ENCODE data around the gene DDX10.

The DDX10 gene

DNA sequence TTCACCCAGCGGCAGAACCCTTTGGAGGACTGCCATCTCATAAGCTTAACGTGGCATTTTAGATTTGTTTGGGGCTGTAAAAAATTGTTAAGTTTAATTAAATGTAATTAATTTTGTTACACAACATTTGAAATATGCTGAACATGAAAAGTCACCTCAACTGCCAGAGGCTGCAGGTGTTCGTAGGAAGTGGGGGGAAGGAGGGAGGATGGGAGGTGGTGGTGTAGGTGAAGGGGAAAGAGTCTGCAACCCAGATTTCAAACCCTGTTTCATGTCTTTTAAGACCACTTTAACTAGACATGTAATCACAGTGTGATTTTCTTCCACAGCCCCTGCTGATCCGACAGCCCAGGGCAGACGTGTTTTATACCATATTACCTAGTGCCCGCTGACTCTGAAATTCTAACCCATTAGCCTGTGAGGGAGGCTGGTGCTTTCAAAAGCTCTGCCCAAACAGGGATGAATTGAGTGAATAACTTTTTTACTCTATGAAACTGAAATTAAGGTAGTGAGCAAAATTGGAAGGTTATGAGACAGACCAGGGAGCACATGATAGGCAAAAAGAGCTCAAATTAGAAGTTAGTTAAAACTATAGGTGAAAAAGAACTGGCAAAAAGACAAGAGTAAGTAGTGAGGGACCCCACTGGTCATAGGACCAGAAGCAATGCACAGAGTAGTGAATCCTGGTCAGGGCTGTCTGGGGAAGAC lies 279.8 kb downstream of the DDX10 start:
- DNase-seq (ENCODE audit: low read depth): no peak

DNA sequence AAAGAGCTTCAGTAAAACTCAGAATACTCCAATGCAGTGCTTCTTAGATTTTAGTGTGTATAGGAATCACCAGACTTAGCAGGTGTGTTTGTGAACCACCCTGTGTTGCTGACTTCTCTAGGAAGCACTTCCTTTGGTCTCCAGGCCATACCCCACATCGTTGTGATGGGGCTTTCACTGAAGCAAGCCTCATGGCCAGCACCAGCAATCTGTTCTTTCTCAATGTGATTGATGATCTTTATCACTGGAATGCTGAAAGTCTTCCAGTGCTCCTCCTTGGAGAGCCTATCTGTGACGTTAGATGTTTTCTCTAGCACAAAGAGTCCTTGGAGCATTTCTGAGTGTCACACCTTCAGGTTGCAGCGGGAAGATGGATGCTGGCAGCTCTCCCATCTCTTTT lies 280.5 kb downstream of the DDX10 start:
- DNase-seq (ENCODE audit: low read depth): no peak

DNA sequence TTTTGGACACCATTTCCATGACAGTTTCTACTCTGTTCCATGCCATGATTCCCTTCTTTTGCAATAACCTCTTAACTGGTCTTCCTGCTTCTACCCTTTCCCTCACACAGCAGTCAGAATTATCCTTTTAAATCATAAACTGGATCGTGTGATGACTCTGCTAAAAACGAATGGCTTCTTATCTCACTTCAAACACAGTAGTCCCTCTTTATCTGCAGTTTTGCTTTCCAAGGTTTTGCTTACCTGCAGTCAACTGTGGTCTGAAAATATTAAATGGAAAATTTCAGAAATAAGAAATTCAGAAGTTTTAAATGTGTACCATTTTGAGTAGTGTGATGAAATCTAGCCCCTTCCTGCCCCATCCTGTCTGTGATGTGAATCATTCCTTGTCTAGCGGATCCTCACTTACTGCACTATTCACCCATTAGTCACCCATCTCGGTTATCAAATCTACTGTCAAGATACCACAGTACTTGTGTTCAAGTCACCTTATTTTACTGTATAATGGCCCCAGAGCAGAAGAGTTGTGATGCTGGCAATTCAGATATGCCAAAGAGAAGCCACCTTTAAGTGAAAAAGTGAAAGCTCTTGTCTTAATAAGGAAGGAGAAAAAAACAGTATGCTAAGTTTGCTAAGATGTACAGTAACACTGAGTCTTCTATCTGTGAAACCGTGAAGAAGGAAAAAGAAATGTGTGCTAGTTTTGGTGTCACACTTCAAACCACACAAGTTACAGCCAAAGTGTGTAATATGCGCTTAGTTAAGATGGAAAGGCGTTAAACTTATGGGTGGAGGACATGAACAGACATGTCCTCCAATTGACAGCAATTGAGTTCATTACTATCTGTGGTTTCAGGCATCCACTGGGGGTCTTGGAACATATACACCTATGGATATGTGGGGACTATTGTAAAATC lies 283.0 kb downstream of the DDX10 start:
- DNase-seq (ENCODE audit: low read depth): no peak

DNA sequence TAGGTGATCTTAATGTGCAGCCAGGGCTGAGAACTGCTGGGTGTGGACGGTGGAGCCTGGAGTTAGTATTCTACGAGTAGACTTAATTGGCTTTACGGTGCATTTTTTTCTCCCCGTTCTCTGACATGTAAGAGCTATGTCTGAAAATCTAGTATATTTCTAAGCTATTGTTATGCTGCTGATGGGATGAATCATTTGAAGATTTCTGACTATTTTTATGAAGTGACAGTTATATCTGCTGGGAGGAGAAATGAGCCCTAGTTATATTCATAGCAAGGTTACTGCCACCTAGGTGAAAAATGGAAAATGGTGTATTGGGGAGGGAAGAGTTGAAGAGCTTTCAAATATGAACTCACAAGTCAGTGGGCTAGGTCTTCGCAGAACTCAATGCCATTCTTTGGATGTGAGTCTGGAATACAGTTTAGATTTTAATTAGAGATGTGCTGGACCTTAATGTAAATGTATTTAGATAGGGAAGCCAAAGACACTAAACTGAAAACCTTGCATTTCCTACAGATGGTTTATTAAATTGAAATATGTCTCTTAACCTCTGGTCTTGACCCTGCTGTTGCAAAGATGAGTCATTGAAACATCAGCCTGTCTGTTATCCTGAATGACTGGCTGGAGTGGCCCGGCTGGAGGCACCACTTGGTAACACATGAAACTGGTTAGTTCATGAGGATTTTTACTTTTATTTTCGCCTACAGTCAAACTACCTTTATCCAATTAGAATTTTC lies 293.7 kb downstream of the DDX10 start:
- no peak for DNase-seq (ENCODE audit: low read depth)

DNA sequence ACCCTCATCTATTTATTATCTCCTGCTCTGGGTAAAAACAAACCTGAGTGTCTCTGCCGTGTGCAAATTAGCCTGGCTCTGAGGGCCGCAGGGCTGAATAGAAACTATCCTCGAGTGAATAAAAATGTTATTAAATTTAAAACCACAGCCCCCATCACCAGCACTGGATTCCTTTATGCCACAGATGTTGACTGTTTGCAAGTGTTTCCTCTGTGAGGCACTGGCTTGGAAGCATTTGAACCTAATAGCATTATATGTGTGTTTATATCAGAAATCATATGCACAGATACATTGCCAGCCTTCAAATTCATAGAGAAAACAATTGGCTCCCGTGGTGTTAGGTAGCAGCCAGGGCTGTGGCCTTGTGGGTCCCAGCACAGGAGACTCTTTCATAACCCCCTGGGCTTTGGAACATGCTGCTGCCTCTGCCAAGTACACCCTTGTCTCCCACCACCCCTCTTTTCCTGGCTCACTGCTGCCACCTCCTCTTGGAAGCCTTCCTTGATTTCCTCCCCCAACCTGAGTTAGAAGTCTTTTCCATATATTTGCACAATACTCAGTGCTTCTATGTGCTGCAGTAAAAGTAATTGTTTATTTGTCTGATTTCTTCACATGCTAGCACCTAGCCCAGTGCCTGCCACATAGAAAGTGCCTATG lies 294.4 kb downstream of the DDX10 start:
- DNase-seq (ENCODE audit: low read depth): no peak

DNA sequence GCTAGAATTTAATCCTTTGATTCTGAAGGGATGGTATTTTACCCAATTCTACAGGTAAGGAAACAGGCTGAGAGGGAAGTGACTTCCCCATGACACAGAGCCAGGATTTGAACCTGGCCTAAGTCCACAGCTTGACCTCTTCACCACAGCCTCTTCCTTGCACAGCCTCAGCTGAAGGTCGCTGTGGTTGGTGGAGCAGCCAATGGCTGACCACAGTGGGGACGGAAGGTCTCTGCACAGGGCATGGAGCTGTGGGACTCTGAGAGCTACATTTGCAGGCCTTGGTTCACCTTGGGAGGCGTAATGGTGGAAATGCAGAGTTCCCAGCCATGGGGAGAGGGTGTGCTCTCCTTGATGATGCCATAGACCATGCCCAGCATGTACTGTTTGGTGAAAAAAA lies 295.0 kb downstream of the DDX10 start:
- no peak for DNase-seq (ENCODE audit: low read depth)

DNA sequence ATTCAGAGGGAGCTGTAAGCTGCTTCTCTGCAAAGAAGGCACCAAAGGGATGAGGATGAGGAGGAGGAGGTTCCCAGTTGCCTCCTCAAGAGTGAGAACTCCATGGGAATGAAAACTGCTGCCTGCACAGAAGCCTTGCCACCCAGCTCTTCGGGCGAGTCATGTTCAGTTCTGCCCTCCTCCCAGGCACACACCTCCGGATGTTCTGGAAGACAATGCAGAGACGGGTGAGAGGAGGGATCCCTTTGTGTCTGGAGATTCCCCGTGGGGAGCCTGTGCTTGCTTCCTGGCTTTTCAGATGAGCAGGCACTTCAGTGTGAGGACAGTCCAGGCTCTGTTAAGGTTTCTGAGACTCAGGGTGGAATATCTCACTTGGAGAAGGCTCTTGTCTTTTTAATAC lies 295.6 kb downstream of the DDX10 start:
- DNase-seq (ENCODE audit: low read depth): no peak

DNA sequence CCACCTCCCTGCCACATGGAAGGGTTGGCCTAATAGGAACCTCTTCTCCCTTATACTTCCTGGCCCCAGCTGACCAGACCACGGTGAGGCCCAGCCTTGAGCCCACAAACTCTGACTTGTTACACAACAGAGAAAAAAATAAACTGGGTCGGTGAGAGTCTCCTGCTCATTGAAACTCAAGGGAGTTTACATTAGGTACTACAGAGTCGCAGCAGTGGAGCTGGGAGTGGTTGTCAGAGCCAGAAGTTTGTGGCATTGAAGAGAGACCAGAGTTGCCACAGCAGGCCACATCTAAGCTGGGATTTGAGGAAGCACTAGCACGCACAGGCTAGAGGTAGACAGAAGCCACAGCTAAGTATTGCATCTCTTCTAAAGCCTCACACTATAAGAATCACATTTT lies 296.2 kb downstream of the DDX10 start:
- DNase-seq (ENCODE audit: low read depth): no peak

DNA sequence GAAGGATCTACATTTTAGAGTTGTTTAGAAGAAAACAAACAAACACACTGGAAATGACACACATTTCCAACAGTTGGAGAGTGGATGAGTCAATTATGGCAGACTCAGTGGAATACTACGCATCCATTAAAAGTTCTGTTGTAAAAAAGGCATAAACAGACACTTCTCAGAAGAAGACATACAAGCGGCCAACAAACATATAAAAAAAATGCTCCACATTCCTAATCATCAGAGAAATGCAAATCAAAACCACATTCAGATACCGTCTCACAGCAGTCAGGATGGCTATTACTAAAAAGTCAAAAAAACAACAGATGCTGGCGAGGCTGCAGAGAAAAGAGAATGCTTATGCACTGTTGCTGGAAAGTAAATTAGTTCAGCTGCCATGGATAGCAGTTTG lies 298.2 kb downstream of the DDX10 start:
- DNase-seq (ENCODE audit: low read depth): no peak

DNA sequence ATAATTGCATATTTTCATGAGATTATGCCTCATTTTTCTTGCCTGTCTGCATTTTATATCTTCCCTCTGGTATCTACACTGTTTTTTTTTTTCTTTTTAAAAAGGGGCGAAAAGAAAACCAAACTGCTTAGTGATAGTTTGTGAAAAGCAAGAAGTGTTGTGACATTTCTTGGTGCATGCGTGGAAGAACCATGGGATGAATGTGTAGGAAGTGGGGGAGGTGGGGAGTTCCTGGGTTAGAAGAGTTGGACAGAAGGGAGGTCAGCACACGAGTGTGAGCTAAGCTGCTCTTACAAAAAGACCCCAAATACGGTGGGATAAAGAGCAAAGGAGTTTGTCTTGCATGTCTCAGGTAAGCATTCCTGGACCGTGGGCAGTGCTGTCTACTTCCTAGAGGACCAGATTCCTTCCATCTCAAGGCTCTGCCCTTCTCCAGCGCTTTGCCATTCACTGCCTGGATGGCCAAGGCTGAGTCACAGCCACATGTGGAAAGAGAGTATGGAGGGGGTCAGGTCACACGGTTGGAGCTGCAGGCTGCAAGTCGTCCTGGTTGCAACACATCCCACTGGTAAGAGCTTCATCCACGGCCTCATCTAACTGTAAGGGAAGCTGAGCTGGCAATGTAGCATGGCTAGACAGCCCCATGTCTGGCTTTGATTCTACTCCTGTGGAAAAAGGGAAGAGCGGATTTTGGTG lies 300.6 kb downstream of the DDX10 start:
- no peak for DNase-seq (ENCODE audit: low read depth)

DNA sequence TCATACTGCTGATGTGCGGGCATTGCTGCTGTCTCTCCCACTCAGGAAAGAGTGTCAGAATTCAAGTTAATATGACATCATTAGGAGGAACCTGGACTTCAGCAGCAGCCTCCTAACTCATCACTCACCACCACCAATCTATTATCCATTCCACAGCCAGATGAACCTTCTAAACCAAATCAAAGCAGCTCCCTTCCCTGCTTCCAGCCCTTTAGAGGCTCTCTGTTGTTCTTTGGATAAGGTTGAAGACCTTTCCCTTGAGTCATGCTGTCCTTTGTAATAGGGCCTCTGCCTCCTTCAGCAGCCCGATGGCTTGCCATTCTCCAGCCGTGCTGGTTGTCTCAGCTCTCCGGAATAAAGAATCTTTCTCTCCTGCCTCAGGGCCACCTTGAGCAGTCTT lies 301.3 kb downstream of the DDX10 start:
- DNase-seq (ENCODE audit: low read depth): no peak

DNA sequence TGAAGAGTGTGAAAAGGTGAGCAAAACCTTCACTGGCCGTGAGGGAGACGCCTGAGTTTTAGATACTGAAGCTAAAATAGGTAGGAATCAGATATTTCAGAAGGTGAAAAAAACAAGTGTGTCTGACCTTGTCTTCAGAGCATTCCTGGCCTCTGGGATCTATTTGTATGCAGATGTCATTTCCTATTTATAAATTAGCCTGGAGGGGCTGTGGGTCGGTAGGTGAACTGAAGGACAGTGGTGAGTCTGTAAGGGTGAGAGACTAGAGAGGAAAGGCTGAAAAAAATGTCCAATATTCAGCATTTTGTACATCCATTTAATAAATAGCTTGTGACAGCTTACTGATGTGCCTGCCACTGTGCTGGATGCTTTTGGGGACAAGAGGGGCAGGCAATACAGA lies 302.1 kb downstream of the DDX10 start:
- DNase-seq (ENCODE audit: low read depth): no peak

DNA sequence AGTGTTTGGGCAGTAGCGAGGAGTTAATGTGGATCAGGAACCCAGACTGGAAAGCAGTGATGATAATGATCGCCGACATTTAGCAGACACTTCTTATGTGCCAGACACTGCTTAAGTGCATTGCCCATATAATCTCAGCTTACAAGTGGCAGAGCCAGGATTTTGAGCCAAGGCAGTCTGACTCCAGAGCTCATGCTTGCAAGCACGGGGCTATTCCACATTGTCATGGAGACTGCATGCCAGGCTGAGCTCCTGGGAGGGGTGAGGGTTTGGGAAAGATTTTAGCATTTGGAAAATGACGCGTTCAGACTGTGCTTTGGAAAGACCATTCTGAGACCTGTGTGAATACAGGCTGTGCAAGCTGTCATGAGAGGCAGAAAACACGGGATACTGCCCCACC lies 302.7 kb downstream of the DDX10 start:
- no peak for DNase-seq (ENCODE audit: low read depth)

DNA sequence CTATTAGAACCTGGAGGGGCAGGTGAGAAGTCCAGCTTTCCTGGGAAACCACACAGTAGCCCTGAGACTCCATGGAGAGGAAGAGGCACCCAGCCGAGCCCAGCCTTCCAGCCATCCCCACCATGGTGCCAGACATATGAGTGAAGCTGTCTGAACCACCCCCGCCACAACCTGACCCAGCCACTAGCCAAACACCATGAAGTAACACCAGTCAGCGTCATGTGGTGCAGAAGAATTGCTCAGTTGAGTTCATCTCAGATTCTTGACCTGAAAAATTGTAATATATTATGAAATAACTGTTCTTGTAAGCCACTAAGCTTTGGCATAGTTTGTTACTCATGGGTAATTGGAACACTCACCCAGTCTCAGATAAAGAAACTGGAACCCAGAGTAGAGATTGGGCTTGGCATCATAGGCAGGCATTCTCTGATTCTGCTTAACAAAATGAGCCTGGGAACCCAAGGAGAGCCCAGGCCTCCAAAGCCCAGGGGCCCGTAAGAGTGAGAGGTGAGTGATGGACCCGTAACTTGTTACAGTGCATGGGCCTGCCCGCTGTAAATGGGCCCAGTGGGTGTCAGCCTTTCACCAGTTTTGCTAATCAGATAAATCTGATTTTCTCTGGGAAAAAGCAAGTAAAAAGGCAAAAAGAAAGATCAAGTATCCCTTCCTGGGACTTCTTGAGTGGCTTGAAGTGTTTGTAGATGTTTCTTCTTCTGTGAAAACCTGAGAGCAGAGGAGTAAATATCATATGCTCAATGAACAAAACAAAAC lies 305.5 kb downstream of the DDX10 start:
- DNase-seq (ENCODE audit: low read depth): no peak

DNA sequence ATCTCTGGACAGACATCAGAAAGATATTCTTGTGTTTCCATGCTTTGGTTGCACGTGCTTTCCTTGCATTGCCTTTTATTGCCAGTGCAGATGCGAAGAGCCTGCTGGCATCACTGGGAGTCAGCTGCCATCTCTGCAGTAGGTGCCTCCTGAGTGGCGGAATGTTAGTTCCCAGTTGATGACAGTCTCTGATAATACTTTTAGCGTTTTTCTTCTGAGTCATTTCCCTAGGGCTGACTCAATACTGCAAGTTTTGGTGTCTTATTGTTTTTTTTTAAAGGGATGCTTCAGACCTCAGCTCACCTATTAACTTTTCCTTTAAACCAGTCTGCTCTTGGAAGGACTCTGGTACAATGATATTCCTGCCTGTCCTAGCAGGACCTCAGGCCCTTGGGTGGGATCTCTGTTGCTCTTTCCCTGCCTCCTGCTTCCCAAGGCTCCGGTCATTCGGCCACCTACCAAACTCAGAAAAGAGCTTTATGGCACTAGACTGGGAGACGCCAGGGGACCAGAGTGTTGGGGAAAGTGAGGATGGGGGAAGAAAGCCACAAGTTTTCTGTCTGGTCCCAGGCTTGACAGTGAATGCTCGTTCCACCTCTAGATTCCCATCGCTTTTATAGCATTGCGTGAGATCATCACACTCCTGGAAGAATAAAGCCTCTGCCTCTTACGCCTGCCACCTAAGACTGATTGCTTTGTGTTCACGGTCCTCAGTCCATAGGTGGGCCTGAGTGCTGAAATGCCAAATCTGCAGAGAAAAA lies 308.7 kb downstream of the DDX10 start:
- DNase-seq (ENCODE audit: low read depth): no peak

DNA sequence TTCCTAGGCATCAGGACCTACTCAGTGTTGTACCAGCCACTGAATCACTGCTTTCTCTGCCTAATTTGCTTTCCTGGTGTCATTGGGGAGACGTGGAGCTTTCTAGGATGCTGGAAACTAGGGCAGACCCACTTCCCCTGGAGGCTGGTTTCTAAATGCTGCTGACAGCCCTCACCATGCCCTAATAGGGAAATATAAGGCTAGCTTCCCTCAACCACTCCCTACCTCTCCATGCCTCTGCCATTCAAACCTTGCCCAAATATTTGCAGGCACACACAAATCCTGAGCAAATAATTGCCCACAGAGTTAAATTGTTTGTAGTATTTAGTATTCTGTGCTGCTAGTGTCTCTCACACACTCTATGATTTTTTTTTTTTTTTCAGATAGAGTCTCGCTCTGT lies 310.2 kb downstream of the DDX10 start:
- DNase-seq (ENCODE audit: low read depth): no peak

DNA sequence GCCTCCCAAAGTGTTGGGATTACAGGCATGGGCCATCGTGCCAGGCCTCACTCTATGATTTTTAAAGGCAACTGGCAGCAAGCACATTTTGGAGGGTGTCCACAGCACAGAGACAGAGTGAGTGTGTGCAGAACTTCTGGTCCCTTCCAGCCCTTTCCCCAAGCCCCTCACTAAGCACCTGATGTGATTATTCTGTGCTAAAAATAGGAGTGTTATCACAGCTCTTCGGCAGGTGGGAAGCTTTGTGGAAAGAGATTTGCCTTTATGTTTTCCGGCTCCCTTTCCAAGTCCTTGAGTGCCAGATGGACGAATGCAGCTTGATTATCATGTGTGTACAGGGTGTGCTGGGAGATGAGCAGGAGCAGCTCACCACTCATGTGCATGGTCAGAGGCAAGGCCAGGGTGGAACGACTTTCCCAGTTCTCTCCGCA lies 310.8 kb downstream of the DDX10 start:
- no peak for DNase-seq (ENCODE audit: low read depth)

DNA sequence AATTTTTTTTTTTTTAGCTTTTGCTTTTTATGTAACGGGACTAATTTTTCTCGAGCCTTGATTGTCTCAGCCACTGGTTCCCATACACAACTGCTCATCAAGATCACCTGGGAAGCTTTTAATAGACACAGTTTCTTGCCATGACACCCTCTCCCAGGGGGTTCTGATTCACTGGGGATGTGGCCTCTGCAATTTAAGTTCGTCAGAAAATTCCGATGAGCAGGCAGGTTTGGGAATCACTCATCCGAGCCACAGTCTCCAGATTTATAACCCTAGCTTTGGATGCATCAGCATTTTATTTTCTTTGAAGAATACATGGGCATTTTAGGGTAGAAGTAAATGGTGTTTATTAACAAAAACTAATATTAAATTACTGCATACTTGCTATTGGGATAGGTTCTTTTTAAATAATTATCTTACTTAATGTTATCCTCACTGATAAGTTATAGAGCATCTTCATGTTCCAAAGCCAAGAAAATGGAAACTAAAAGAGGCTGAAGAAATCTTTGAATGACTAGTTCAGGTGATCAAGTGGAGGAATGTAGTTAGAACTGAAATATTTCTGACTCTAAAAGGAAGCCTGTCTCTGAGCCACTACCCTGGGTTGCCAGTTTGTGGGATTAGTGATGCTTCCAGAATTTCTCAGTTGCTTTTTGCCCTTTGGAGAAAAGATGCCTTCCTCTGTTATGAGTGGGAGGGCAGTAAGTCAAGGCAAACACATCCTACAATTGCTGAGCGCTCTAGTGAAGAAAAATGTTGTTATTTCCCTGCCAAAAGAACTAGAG lies 319.0 kb downstream of the DDX10 start:
- DNase-seq (ENCODE audit: low read depth): no peak

DNA sequence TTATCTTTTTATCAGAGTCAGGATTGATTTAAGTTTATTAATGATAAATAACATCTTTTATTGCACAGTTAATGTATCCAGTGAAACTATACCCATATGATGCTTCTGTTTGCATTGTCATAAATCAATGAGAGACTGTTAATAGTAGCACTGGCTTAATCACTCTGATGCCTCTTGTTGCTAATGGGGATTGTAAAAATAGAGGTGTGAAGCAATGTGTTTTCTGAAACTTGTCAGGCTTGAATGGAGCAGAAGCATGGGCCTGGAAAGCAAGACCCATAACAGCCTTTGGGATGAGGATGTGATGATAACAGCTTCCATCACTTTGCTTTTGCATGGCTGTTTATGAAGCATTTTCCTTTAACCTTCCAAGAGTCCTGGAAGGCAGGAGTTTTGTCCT lies 319.7 kb downstream of the DDX10 start:
- no peak for DNase-seq (ENCODE audit: low read depth)
